PFSK-1 (cell line): ENCODE data around the gene CCDC14.

Experiments
- FOXP2 ChIP-seq: optimal IDR thresholded peaks from 2 replicates; pipeline ENCODE3; 2011; ENCODE audit warnings: borderline replicate concordance, control low read depth, inconsistent platforms; ENCODE audit not compliant: insufficient read depth; ENCODE audit errors: extremely low read length, extremely low read depth
- POLR2AphosphoS5 ChIP-seq: IDR thresholded peaks from 2 replicates; pipeline ENCODE4 v1.6.1; 2012; ENCODE audit warnings: low read depth, mild to moderate bottlenecking, control low read depth, low read length, moderate library complexity
- SIN3A ChIP-seq: IDR thresholded peaks from 2 replicates; pipeline ENCODE4 v1.6.1; 2012; ENCODE audit warnings: mild to moderate bottlenecking, low read length, moderate library complexity, borderline replicate concordance; ENCODE audit not compliant: insufficient read depth
- TAF1 ChIP-seq: IDR thresholded peaks from 2 replicates; pipeline ENCODE4 v1.6.1; 2012; ENCODE audit warnings: low read length, control low read depth, borderline replicate concordance; ENCODE audit not compliant: insufficient read depth
- TF ChIP-seq, protein P1 (sequence below), 2 experiments: IDR thresholded peaks; 2 replicates each; pipeline versions ENCODE4 v1.6.1 to v1.8.0; 2011 to 2012; ENCODE audit warnings: low read depth in 2 of 2, low read length in 2 of 2, control low read depth in 1 of 2, inconsistent platforms in 1 of 2, mild to moderate bottlenecking in 1 of 2, moderate library complexity in 1 of 2; ENCODE audit not compliant: insufficient read depth in 1 of 2

CCDC14 gene

DNA sequence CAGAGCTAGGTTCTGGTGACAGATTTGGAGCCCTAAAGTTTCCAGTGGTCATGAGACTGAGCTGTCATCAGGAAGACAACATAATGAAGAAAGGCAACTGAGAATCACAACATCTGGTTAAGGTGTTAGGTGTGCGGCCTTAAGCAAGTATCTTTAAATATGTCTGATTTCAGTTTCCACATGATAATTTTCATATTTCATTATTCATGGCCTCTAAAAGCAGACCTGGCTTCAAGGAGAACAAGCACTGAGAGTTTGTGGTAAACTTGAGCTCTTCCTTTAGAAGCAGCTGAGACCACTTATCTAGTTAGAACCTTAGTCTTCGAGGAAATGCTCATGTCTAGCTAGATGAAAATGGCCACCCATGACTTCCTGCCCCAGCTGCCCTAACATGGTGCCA lies 51.2 kb downstream of the CCDC14 start:
- TF ChIP-seq FOXP2 = no peak
- TF ChIP-seq POLR2AphosphoS5 = no peak
- no peak for TF ChIP-seq SIN3A
- TF ChIP-seq TAF1 = no peak
- TF ChIP-seq, protein P1, sequence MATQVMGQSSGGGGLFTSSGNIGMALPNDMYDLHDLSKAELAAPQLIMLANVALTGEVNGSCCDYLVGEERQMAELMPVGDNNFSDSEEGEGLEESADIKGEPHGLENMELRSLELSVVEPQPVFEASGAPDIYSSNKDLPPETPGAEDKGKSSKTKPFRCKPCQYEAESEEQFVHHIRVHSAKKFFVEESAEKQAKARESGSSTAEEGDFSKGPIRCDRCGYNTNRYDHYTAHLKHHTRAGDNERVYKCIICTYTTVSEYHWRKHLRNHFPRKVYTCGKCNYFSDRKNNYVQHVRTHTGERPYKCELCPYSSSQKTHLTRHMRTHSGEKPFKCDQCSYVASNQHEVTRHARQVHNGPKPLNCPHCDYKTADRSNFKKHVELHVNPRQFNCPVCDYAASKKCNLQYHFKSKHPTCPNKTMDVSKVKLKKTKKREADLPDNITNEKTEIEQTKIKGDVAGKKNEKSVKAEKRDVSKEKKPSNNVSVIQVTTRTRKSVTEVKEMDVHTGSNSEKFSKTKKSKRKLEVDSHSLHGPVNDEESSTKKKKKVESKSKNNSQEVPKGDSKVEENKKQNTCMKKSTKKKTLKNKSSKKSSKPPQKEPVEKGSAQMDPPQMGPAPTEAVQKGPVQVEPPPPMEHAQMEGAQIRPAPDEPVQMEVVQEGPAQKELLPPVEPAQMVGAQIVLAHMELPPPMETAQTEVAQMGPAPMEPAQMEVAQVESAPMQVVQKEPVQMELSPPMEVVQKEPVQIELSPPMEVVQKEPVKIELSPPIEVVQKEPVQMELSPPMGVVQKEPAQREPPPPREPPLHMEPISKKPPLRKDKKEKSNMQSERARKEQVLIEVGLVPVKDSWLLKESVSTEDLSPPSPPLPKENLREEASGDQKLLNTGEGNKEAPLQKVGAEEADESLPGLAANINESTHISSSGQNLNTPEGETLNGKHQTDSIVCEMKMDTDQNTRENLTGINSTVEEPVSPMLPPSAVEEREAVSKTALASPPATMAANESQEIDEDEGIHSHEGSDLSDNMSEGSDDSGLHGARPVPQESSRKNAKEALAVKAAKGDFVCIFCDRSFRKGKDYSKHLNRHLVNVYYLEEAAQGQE (IDR thresholded peaks at IDR 0.05; ENCODE audit: insufficient read depth in 1 of 2, low read depth in 2 of 2, low read length in 2 of 2) = no peak

DNA sequence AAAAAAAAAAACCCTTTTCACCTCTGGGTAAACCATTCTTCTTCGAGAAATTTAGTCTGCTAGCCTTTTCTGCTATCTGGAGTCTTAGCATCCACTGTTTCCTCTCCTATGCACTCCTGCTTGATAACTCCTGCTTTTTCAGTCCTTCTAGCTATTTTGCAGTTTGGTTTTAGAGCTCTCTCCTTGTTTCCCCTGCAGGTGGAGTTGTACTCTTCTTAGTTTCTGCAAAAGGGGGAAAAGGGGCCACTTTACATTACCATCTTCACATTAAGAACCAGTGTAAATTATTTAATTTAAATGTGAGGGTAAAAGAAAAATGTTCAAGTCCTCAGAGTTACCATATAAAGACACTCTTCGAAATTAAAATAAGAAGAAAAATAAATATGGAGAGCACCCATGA lies 53.3 kb downstream of the CCDC14 start:
- TF ChIP-seq FOXP2 = no peak

DNA sequence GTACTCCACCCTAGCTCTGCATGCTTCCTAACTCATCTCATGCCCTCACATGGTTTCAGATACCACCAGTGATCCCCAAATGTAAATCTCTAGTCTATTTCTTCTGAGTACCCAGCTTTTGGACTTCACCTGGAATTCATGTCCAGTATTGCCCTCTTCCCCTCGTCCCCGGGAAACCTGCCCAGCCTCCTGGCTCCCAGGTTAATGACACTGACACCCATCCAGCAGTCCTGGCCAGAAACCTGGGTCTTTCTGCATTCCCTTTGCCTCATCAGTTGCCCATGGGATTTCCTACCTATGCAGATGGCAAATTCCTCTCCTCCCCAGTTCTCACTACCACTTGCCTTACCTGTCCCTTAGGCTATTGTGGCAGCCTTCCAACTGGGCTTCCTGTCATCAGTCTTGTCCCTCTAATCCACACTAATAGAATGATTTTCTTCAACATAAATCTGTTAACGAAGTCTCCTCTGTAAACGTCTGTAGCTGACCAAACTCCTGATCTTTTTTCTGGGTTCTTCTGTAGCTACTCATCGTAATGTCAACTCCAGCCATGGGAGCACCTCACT lies 61.6 kb downstream of the CCDC14 start:
- TF ChIP-seq POLR2AphosphoS5 = no peak
- TF ChIP-seq FOXP2 = no peak
- TF ChIP-seq, protein P1 (IDR thresholded peaks at IDR 0.05; ENCODE audit: insufficient read depth in 1 of 2, low read depth in 2 of 2, low read length in 2 of 2) = no peak
- TF ChIP-seq TAF1 = no peak
- no peak for TF ChIP-seq SIN3A

DNA sequence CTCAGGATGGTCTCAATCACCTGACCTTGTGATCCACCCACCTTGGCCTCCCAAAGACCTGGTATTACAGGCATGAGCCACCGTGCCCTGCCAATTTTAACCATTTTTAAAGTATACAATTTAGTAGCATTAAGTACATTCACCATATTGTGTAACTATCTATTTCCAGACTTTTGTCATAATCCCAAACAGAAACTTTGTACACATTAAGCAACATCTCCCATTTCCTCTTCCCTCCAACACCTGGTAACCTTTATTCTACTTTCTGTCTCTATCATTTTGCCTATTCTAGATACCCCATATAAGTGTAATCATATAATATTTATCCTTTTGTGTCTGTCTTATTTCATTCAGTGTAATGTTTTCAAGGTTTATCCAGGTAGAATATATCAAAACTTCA lies 68.0 kb downstream of the CCDC14 start:
- no peak for TF ChIP-seq POLR2AphosphoS5
- TF ChIP-seq, protein P1 (IDR thresholded peaks at IDR 0.05; ENCODE audit: insufficient read depth in 1 of 2, low read depth in 2 of 2, low read length in 2 of 2) = no peak

DNA sequence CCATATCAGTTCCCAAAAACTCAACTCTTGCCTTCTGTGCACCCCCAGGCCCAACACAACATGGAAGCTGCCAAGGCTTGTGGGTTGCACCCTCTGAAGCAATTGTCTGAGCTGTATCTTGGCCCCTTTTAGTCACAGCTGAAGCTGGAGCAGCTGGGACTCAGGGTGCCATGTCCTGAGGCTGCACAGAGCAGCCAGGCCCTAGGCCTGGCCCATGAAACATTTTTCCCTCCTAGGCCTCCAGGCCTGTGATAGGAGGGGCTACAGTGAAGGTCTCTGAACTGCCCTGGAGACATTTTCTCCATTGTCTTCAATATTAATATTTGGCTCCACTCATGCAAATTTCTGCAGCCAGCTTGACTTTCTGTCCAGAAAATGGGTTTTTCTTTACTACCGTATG lies 68.8 kb downstream of the CCDC14 start:
- TF ChIP-seq, protein P1 (IDR thresholded peaks at IDR 0.05; ENCODE audit: insufficient read depth in 1 of 2, low read depth in 2 of 2, low read length in 2 of 2) = no peak
- TF ChIP-seq TAF1 (no peak), FOXP2 (no peak), POLR2AphosphoS5 (no peak), SIN3A (no peak)
